Stimulated activated CD4-positive, alpha-beta T cell treated with anti-CD3 and anti-CD28 coated beads, TNF-alpha, amount 100 ng/mL, for 24 hours (primary cell): ENCODE measurements around the gene FMNL2.

Experiments
- DNase-seq, 3 experiments: peaks; one replicate each; pipeline ENCODE4 v3.0.0-alpha.2; 2020; ENCODE audit warnings: low read depth in 3 of 3

Gene FMNL2

DNA sequence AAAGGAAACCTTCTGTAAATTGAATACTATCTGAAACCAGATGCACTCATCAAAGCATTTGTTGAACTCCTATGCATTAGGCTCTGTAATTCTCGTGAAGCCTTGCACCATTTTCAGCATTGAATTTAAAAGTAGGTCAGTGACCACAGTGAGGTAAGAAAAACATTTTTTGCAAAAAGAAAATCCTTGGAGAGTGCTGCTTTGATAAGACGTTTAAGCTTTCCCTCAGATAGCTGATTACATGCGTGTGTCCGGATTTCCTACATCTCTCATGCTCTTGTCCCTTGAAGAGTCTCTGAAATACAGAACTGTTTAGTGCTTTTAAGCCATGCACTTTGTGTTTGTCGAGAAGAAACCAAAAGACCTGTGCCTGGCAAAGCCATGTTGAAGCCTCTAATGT lies 113.6 kb downstream of the FMNL2 start:
- no peak for DNase-seq

DNA sequence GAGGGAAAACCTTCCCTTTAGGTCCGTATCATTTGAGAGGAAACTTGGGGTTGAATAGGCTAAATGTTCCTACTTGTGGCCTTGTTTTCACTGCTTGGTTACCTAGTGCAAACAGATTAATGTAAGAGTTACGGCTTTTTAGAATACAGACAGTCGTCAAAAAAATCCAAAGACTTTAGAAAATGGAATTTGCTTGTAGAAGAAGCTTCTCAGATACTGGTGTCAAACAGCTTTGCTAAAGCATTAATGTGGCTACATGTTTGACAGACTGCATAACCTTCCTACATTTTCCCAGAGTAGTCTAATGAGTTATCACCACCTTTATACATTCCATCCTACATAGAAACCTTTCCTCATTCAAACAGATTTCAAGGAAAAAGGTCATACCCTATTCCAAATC lies 114.6 kb downstream of the FMNL2 start:
- no peak for DNase-seq

DNA sequence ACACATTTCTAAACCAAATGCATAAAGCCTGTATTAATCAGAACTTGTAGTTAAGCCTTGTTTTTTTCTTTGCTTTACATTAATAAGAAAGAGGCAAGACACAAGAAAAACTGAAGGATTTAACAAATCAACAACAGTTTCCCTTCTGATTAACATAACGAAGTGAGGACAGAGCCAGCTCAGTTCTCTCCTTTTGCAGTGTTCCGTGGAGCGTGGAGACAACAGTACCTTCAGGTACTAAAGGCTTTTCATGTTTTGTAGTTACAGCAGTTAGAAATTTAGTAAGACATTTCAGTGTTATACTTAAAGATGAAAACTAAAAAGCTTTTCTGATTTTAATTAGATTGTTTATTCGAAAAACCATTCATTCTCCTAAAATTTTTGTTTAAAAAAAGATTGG lies 115.2 kb downstream of the FMNL2 start:
- no peak for DNase-seq

DNA sequence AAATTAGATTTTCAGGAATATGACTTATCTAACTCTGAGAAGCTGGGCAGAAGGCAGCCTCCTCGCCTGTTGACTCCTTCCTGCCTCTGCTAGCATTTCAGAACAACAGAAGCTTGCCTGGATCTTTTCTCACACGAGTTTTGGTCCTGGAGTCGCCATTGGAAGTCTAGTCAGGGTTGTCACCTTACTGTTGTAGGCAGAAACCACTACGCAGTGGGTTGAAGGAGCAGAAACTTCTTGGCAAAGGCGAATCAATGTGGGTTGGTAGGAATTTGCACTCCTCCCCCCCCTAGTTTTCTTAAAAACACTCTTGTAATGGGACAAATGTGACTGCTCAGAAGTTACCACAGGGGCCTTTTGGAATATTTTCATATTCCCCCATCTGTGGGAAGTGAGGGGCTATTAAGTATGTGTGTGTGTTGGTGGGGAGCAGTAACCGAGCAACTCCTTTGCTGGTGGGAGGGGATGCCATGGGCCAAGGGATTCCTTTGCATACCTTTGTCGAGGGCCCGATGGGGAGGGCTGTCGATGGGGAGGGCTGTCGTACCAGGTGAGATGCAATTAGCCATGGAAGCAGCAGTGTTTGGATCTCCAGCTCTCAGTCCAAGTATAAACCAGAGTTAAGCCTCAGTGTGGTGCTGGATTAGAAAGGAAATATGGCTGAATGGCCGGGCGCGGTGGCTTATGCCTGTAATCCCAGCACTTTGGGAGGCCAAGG lies 117.4 kb downstream of the FMNL2 start:
- DNase-seq = no peak

DNA sequence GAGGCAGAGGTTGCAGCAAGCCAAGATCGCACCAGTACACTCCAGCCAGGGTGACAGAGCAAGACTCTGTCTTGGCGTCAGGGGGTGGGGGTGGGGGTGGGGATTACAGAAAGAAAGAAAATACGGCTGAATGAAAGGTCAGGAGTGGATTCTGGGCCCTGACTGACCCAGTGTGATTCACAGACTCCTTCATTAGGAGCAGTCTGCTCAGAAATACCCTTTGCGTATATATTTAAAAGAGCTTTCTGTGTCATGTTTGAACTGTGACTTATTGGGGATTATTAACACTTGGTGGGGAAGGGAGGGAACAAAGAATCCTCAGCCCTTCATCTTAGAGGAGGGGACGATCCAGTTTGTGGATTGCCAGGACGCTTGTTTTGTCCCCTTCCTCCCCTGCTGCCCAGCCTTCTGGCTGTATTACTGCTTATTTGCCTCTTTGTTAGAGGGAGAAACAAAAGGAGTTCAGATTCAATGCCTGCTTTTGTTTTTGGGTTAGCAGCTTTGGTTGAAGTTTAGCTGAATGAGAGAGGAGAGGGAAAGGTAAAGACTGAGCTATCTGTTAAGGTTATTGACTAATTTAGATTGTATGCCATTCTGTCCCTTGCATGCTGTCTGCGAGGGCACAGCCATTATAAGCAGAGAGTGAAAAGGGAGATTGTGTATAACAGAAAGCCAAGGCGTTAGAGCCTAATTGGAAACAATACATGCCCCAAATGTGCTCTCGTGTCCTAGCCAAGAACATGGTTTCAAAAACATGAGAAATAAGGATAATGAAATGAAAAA lies 118.3 kb downstream of the FMNL2 start:
- no peak for DNase-seq

DNA sequence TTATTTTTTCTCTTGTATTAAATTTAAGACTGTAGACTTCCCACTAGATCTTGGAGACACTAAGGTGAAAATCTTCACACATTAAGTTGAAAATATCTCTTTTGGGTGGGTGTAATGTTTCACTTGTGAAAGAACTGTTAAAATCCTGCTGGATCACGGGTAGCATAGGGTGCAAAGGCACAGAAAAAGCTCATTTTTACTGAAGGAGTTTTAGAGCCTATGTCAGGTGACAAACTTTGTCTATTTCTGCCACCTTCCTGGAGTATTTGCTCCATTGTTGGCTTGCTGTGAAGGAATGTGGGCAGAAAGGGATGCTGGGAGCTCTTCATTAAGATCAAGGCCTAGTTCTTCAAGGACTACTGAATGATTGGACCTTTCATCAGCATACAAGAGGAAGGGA lies 119.4 kb downstream of the FMNL2 start:
- DNase-seq = no peak

DNA sequence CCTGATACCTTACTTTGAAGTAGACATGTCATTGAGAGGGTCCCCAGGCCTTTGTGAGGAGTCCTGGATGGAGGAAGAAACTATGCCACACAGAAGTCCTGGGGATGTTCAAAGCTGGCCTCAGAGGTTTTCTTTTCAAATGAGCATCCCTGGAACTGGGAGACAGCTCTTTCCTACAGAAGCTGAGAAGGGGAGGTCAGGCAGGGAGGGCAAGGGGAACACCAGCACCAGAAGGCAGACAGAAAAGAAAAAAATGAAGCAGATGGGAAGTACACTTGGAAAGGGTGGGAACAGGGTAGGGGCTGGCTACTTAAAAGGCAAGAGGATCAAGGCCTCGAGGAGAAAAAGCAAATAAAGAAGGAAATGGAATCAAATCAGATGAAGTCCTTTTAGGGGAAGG lies 120.0 kb downstream of the FMNL2 start:
- no peak for DNase-seq

DNA sequence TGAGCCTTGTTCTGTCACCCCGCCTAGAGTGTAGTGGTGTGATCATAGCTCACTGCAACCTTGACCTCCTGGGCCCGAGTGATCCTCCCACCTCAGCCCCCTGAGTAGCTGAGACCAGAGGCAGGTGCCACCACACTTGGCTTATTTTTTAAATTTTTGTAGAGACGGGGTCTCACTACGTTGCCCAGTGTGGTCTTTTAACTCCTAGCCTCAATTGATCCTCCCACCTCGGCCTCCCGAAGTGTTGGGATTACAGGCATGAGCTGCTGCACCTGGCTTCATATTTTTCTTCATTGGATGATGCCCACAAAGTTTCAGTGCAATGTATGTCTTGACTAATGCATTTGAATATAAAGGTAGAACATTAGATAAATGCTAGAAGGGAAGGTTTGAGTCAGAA lies 120.8 kb downstream of the FMNL2 start:
- DNase-seq = no peak

DNA sequence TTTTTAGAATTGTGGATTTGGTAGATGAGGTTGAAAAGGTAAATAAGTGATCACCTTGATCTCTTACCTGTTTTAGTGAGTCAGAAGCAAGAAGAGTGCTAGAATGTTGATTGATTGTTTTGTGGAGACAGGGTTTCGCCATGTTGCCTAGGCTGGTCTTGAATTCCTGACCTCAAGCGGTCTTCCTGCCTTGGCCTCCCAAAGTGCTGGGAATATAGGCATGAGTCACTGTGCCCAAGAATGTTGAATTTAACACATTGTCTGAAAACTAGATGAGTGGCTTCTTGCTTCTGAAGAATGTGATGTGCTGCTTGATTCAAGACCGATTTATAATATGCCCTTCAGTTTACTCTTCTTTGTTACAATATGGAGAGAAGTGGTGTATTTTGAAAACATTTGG lies 121.3 kb downstream of the FMNL2 start:
- no peak for DNase-seq

DNA sequence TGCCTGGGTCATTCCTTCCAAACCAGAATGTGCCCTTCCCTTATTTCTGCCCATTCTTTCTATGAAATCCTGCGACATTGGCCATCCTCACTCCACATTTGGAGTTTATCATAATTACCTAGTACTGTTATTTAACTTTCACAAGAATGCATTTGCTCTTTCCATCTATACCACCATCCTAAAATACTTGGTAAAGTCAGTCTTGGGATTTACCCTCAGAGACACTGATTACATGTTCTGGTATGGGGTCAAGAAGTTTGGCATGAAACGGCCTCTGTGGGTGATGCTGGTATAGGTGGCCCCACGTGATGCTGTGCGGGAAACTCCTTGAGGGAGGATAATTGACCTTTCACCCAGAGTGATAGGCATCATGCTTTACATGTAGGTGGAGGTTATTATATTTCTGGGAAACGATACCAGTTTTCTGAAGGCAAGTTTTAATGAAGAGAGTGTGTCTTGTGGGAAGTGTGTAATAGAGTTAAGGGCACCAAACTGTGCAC lies 123.5 kb downstream of the FMNL2 start:
- DNase-seq = no peak

DNA sequence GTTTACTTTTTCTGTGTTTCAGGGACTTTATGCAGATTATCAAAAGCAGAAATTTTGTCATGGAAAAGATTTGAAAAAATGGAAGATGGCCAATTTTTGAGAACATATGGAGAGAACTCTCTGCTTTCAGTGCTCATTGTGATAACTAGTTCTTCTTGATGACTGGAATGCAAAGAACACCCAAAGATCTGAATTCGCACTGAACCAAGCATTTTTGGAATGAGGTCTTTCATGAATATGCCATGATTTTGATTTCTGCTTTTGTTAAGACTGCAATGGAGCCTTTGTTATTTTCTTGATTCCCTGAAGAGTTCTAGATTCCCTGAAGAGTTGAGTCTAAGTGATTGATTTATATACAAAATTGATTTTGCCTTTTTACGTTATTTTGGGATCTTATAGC lies 124.1 kb downstream of the FMNL2 start:
- no peak for DNase-seq

DNA sequence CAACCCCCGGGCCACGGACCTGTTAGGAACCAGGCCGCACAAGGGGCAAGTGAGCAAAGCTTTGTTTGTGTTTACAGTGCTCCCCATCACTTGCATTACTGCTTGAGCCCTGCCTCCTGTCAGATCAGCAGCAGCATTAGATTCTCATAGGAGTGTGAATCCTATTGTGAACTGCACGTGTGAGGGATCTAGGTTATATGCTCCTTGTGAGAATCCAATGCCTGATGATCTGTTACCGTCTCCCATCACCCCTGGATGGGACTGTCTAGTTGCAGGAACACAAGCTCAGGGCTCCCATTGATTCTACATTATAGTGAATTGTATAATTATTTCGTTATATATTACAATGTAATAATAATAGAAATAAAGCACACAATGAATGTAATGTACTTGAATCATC lies 125.6 kb downstream of the FMNL2 start:
- DNase-seq = no peak

DNA sequence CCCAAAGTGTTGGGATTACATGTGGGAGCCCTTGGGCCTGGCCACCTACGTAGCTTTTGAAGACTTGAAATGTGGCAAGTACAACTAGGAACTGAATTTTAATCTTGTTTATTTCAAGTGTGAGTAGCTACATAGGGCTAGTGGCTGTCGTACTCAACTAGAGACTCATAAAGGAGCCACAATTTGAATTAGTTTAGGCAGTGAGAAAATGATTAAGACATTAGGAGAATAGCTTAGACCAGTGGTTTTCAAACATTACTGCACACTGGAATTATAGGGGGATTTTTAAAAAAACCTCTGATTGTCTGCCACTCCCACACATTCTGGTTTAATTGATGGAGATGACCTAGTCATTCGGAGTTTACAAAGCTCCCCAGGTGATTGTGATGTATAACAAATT lies 127.1 kb downstream of the FMNL2 start:
- no peak for DNase-seq

DNA sequence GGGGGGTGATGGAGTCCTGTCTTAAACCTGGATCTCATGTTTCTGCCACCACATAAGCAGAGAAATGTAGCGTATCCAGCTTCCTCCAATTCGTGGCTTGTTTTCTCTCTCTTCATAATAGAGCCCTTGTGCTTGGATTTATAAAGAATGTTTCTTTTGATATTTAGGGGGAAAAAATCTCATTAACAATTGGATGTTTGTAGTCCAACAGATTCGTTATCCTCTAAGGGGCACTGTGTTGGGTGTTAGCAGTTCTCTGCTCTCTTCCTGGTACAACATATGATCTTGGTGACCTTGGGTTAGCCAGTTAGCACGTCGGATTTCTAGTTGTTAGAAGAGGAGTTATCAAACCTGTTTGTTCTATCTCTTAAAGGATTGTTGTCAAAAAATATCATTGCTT lies 127.8 kb downstream of the FMNL2 start:
- no peak for DNase-seq

DNA sequence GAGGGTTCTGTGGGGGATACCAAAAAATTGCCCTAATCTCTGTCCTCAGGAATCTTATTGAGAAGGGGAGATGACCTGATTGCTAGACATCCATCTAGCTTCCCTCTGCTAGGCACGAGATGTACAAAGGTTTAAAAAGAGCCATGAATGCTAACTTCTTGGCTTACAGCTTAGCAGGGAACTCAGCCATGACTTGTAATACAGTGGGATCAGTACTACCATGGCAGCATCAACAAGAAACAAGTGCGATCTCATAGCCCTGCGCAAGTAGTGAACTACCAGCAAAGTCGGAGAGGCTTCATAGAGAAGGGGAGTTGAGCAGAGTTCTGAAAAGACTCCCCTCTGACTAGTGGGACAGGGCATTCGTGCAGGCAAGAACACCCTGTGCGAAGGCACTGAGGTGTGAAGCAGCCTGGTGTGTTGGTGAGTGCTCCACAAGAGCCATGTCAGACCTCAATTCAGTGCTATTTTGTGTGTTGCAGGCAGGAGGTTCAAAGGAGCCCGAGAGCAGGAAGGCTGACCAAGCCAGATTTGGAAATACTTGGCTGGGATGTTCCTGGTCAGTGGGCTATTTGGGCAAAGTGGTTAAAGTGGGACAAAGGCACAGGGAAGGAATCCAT lies 130.0 kb downstream of the FMNL2 start:
- no peak for DNase-seq

DNA sequence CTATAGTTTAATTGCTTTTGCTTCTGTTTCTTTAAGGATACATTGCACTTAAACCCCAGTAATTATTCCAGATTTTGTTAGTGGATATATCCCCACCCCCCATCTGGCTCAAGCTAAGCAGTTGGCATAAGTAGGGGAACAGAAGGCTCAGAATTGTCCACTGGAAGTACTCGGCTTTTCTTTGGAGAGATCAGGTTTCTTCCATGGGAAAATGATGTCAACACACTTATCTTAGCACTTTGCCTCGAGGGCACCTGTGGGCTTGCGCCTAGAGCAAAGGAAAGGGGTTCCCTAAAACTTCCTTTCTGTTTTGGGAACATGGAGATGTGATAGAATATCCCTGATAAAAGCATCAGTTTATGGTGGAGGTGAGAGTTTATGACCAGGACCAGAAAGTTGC lies 130.6 kb downstream of the FMNL2 start:
- DNase-seq = no peak

DNA sequence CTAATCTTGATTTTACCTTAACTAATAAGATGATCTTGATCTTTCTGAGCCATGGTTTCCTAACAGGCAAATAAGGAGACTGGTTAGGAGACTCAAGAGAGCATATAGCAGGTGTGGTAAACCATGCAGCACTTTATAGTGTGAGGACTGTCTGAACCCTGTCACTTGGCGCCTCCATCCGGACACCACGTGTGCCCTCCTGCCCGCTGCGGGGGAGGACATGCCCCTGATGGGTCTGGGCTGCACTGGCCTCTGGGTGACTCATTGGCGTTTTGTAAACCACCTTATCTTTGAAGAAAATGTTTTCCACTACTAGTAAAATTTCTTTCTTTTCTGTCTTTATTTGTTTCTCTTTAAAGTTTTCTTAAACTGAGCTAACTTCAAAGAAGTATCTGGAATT lies 131.1 kb downstream of the FMNL2 start:
- DNase-seq = no peak

DNA sequence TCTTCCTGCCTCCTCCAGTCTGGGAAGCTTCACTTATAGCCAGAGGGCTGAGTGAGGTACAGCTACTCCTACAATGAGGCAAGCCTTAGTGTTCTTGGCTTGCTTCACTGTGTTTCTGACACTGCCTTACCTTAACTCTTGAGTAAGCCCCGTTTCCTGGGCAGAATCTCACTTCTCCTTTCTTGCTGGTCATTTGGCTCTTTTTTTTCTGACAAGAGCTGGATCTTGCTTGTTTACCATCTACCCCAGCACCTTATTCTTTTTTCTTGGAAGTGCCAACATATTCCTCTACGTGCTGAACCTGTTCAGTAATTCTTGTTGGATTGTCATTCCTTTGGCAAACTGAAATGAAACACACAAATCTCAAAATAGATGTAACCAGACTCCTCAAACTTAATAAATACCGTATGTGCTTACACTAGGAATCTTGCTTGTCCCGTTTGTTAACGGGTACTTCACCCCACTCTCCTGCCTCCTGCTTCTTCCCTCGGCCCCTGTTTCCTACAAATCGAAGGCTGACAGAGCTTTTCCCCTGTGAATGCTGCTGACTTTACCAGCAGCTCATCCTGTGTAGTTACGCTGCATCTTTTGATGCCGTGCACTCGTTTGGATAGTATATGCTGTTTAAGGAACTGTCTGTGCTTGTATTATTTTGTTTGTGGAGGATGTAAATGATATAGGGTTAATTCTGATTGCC lies 132.2 kb downstream of the FMNL2 start:
- DNase-seq = no peak

DNA sequence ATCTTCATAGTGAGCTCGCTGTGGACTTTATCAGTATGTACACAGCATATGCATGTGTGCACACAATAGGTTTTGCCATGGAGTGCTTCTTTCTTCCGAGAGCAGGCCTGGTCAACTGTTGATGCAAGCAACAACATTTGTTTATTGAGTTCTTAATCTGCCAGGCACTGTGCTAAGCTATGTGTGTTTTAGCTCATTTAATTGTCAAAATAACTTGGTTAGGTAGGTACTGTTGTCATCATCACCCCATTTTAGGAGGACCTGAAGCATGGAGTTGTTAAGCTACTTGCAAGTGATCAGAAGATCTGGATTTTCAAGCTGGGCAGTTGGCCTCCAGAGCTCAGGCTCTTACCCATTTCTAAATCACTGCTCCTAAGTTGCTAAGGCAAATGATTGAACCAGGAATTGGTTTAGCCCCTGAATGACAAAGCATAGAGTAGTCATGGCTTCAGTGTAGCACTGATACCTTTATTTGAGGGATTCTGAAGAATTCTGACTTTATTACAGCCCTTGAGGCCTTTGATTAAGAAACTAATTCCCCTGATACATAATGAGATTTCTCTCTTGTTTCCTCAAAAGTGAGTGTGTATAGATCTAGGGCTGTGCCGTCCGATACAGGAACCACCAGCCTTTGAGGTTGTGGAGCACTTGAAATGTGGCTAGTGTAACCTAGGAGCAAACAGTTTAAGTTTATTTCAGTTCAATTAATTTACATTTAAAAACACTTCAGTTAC lies 132.9 kb downstream of the FMNL2 start:
- DNase-seq = no peak

DNA sequence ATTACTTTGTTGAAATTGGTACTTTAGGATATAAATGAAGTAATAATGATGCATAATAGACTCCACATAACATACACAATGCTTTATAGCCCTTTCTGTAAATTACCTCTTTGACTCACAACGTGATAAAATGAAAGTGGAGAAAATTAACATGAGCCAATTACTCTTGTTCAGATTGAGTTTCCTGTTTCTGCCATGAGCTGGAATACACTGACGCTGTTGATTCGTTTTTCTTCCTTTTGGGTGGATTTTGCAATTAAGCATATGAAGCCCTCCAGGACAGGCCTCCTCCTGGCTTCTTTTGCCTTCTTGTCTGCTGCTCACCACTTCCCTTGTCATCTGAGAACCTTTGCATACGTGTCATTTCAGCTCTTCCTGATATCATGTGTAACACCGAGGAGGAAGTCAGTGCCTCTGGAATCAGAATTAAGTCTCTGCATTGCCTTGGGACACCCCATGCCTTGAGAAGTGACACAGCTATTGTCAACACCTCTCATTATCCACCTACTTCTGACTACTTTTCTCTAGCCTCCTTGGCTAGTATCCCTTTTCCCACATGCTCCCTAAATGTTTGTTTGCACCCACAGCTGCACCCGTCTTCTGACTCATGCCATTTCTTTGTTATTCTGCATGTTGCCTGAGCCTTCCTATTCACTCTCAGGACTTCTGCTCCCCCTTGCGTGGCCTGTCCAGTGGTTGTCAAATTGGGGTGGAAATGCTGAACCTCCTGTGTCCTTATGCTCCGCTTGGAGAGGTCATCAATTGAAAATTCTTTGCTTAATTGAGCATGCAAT lies 134.1 kb downstream of the FMNL2 start:
- DNase-seq = no peak
